IPS-20b (cell line): ENCODE results near the gene TMEM61.
"Not testable (repeated sequence)": the region's sequence is repeated elsewhere in the genome, so short reads cannot be mapped to it uniquely, and the experiment has no call there.

Source experiments
- H3K27ac ChIP-seq: one replicate; pipeline ENCODE4 v1.5.1; 2013; ENCODE audit warnings: low read length
- H3K27me3 ChIP-seq: 2 replicates; pipeline ENCODE4 v1.6.1; 2013; ENCODE audit warnings: mild to moderate bottlenecking, low read length, inconsistent platforms; ENCODE audit not compliant: insufficient read depth
- H3K36me3 ChIP-seq: 2 replicates; pipeline ENCODE4 v1.6.1; 2013; ENCODE audit warnings: low read depth, mild to moderate bottlenecking, inconsistent platforms, low read length, moderate library complexity; ENCODE audit not compliant: insufficient read depth
- H3K4me1 ChIP-seq: 2 replicates; pipeline ENCODE4 v1.6.1; 2013; ENCODE audit warnings: mild to moderate bottlenecking, control low read depth, inconsistent platforms, low read length, moderate library complexity; ENCODE audit not compliant: insufficient read depth
- H3K4me3 ChIP-seq: 2 replicates; pipeline ENCODE4 v1.5.1; 2013; ENCODE audit warnings: mild to moderate bottlenecking, low read length, inconsistent platforms
- H3K9ac ChIP-seq: 2 replicates; pipeline ENCODE4 v1.6.1; 2013; ENCODE audit warnings: low read depth, mild to moderate bottlenecking, inconsistent platforms, low read length, moderate library complexity
- H3K9me3 ChIP-seq: 2 replicates; pipeline ENCODE4 v1.6.1; 2013; ENCODE audit warnings: mild to moderate bottlenecking, low read depth, low read length, inconsistent platforms; ENCODE audit not compliant: insufficient read depth

TMEM61 gene

DNA sequence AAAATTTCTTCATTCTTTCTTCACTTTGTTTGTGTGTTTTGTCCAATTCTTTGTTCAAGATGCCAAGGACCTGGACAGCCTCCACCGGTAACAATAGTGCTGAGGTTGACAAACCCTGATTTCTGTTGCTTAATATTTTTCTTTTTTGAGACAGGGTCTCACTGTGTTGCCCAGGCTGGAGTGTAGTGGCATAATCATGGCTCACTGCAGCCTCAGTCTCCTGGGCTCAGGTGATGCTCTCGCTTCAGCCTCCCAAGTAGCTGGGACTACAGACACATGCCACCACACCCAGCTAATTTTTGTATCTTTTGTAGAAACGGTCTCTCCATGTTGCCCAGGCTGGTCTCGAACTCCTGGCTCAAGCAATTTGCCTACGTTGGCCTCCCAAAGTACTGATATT, 16.6 kb upstream of the TMEM61 start:
- H3K36me3 ChIP-seq, H3K27ac ChIP-seq, H3K27me3 ChIP-seq, H3K4me3 ChIP-seq, H3K9ac ChIP-seq: not testable (repeated sequence)
- Histone ChIP-seq H3K4me1 (peaks cover 17% of the 10 kb centered on the region), H3K9me3 (peaks cover 15% of the 10 kb centered on the region)

- Histone ChIP-seq H3K4me3 (no peak overlapping the region), H3K4me1 (peaks cover 17% of the 10 kb centered on the region), H3K36me3 (no peaks in the 10 kb centered on the region), H3K27ac (no peak overlapping the region), H3K9me3 (no peaks in the 10 kb centered on the region), H3K27me3 (no peaks in the 10 kb centered on the region), H3K9ac (no peak overlapping the region)
Measured at GRCh38 chr1:54965624-54966340, 14.6 kb upstream of the TMEM61 start.

DNA sequence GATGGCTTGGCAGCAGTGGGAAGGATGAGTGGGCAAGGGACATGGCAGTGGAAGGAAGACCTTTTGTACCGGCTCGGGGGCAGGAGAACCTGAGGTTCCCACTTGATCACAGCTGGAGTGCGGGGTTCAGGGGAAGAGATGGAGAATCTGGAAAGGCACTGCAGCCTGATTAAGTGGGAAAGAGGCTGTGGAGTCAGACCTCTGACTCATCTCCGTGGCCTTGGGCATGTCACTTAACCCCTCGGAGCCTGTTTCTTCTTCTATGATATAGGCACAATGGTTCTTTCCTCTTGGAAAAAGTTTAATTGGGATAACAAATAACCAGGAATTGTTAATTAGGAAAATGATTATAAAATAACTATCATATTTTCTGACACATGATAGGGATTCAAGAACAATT, 13.1 kb upstream of the TMEM61 start:
- no peak overlapping the region for H3K27ac ChIP-seq
- no peak overlapping the region for H3K9ac ChIP-seq
- H3K36me3 ChIP-seq, result no peaks in the 10 kb centered on the region
- H3K9me3 ChIP-seq, result no peaks in the 10 kb centered on the region
- H3K4me3 ChIP-seq, result no peak overlapping the region
- H3K4me1 ChIP-seq, result peaks cover 9% of the 10 kb centered on the region
- H3K27me3 ChIP-seq, result no peaks in the 10 kb centered on the region

DNA sequence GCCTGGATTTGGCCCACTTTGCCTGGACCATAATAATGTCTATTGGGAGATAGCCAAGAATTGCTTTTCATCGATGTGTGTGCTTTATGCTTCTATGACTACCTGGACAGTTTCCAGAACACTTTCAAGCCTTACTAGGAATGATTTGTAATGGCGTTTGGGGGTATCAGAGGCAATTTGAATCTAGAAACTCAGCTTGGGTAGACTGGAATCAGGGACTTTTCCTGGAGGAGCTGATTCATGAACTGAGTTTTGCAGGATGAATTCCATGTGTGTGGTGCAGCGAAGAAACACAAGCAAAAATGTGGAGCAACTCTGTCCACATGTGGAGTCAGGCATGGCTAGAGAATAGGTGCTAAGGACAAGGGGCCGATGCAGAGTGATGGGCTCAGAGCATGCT, 11.9 kb upstream of the TMEM61 start:
- H3K27me3 ChIP-seq, result no peaks in the 10 kb centered on the region
- H3K36me3 ChIP-seq, result no peaks in the 10 kb centered on the region
- H3K4me3 ChIP-seq, result no peak overlapping the region
- H3K9me3 ChIP-seq, result no peaks in the 10 kb centered on the region
- no peak overlapping the region for H3K27ac ChIP-seq
- H3K9ac ChIP-seq, result no peak overlapping the region
- H3K4me1 ChIP-seq, result peaks cover 2% of the 10 kb centered on the region

GRCh38 chr1:54969879-54970278, 10.5 kb upstream of the TMEM61 start:
- H3K27ac ChIP-seq, result no peak overlapping the region
- H3K9ac ChIP-seq, result no peak overlapping the region
- H3K36me3 ChIP-seq, result no peaks in the 10 kb centered on the region
- no peaks in the 10 kb centered on the region; the same call in 1 of the 2 replicates for H3K4me1 ChIP-seq
- no peak overlapping the region for H3K4me3 ChIP-seq
- H3K27me3 ChIP-seq, result no peaks in the 10 kb centered on the region
- H3K9me3 ChIP-seq, result no peaks in the 10 kb centered on the region

- Histone ChIP-seq H3K27ac (no peak overlapping the region), H3K27me3 (no peaks in the 10 kb centered on the region), H3K36me3 (no peaks in the 10 kb centered on the region), H3K9ac (no peak overlapping the region), H3K4me1 (no peaks in the 10 kb centered on the region; the same call in 1 of the 2 replicates), H3K4me3 (no peak overlapping the region), H3K9me3 (no peaks in the 10 kb centered on the region)
Measured at GRCh38 chr1:54970901-54971300, 9.5 kb upstream of the TMEM61 start.

DNA sequence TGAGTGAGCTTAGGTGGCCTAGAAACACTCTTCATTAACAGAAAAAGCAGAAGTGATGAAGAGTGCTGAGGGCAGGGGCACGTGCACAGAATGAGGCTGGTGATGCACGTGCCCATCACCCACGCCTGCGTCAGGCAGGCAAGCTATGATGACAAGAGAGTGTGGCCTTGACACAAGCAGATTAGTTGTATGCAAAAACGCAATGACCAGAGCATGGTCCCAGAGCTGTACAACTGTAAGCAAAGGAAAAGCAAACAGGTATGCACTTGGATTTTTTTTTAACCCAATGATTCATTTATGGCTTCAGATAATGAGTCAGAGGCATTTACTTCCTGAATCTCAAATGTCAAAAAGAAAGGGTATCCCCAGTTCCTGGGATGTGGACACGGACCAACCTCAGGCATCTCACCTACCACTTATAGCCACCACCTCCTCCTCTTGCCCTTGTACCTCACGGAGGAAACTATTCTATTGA, 9.1 kb upstream of the TMEM61 start:
- Histone ChIP-seq H3K9ac (no peak overlapping the region), H3K27me3 (no peaks in the 10 kb centered on the region), H3K4me1 (no peaks in the 10 kb centered on the region; the same call in 1 of the 2 replicates), H3K9me3 (no peaks in the 10 kb centered on the region), H3K36me3 (no peaks in the 10 kb centered on the region), H3K4me3 (no peak overlapping the region), H3K27ac (no peak overlapping the region)

DNA sequence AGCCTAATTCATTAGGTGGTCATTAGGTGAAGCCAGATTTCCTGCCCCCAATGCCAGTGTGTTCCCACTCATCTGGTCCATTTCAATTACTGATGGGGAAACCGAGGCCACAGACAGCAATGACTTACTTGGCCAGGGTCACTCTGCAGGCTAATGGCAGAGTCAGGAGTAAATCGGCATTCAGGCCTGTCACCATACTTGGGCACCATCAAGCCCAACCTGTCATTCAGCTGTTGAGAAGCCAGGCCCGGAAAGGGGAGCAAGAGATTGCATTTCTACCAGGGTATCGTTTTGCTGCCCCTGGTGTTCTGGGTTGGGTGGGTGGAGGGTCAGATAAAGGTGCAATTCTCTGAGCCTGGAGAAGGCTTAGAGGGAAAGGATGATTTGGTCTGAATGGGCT, 8.0 kb upstream of the TMEM61 start:
- no peak overlapping the region for H3K9ac ChIP-seq
- H3K36me3 ChIP-seq, result no peaks in the 10 kb centered on the region
- H3K4me3 ChIP-seq, result no peak overlapping the region
- no peaks in the 10 kb centered on the region; the same call in 1 of the 2 replicates for H3K27me3 ChIP-seq
- H3K4me1 ChIP-seq, result no peaks in the 10 kb centered on the region; the same call in 1 of the 2 replicates
- H3K9me3 ChIP-seq, result no peaks in the 10 kb centered on the region
- H3K27ac ChIP-seq, result no peak overlapping the region

- H3K27me3 ChIP-seq, result peaks cover 7% of the 10 kb centered on the region
- H3K36me3 ChIP-seq, result no peaks in the 10 kb centered on the region
- H3K4me3 ChIP-seq, result no peak overlapping the region
- no peak overlapping the region for H3K27ac ChIP-seq
- peaks cover 3% of the 10 kb centered on the region for H3K4me1 ChIP-seq
- H3K9ac ChIP-seq, result no peak overlapping the region
- no peaks in the 10 kb centered on the region for H3K9me3 ChIP-seq
Measured at GRCh38 chr1:54973205-54973921, 7.1 kb upstream of the TMEM61 start.

GRCh38 chr1:54975356-54976108, 4.9 kb upstream of the TMEM61 start:
- Histone ChIP-seq H3K4me3 (no peak overlapping the region), H3K4me1 (peaks cover 3% of the 10 kb centered on the region), H3K27me3 (peaks cover 28% of the 10 kb centered on the region), H3K36me3 (no peaks in the 10 kb centered on the region), H3K9me3 (no peaks in the 10 kb centered on the region), H3K9ac (no peak overlapping the region), H3K27ac (no peak overlapping the region)

GRCh38 chr1:54976747-54977146, 3.7 kb upstream of the TMEM61 start:
- H3K9me3 ChIP-seq, result no peaks in the 10 kb centered on the region
- no peak overlapping the region for H3K4me3 ChIP-seq
- H3K27me3 ChIP-seq, result peaks cover 40% of the 10 kb centered on the region
- H3K9ac ChIP-seq, result no peak overlapping the region
- H3K36me3 ChIP-seq, result no peaks in the 10 kb centered on the region
- peaks cover 3% of the 10 kb centered on the region for H3K4me1 ChIP-seq
- no peak overlapping the region for H3K27ac ChIP-seq
